ENCODE measurements around the gene NAA25. TPM values are rescaled to one million over a fixed set of nuclear protein-coding genes. Genes with fewer than 3 reads are reported as not detected.

NAA25 gene
- total and polyA plus RNA-seq, 2 of the 4 experiments (the other 2 are of a cell fraction): 10.3 to 25.5 TPM

DNA sequence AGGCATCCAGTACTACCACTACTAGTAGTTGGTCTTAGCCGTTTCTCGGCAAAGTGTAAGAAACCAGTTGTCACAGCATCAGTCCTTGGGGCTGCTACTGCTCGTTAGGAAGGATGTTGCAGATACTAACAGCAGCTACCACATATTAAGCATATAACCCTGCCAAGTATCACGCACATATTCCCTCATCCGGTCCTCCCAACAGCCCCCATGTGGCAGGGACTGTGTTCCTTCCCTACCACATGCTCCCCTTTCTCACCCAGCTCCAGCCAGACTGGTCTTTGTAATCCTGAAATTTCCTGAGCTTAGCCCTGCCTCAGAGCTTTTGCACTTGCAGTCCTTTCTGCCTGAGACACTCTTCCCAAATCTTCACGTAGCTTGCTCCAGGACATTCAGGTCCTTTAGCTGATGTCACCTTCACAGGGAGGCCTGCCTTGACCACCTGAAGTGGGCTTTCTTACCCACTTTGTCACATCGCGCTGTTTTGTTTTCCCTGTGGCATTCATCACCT is 87.6 kb downstream of the NAA25 start:
- Histone ChIP-seq H4K5ac (ENCODE audit: low read depth, low read length) (0 out of 2 replicates have a peak overlapping the region, but pooled peaks have one; percentile 1), H3K27me3 (ENCODE audit: control insufficient read depth, insufficient read depth, low read length) (no peaks in the 10 kb centered on the region), H3K18ac (ENCODE audit: low read depth, low read length) (no peak overlapping the region), H2AK9ac (replicated peaks; ENCODE audit: low read depth, low read length, poor library complexity) (no peak overlapping the region), H2BK15ac (ENCODE audit: low read depth, low read length) (no peak overlapping the region), H3K79me1 (ENCODE audit: low read depth in 1 of 2, low read length in 2 of 2) (peaks cover 26 to 62% of the 10 kb centered on the region in 2 experiments), H2BK20ac (ENCODE audit: low read depth, low read length) (no peak overlapping the region), H3K36me3 (ENCODE audit: control insufficient read depth, insufficient read depth, low read length) (peaks cover 30% of the 10 kb centered on the region), H3K4me1 (ENCODE audit: control insufficient read depth, insufficient read depth, low read length) (peaks cover 9% of the 10 kb centered on the region), H3K4me2 (ENCODE audit: low read depth, low read length) (no peak overlapping the region), H4K20me1 (ENCODE audit: insufficient read depth, low read length) (peaks cover 37% of the 10 kb centered on the region; the same call in 1 of the 2 replicates), H2AK5ac (ENCODE audit: low read depth, low read length) (no peak overlapping the region), H3K27ac (ENCODE audit: insufficient read depth, low read length) (no peak overlapping the region), H3K56ac (ENCODE audit: extremely low read depth, insufficient read depth, low read length) (no peak overlapping the region), H2AFZ (replicated peaks; ENCODE audit: low read length, poor library complexity) (no peak overlapping the region), H3K9ac (ENCODE audit: low read depth, low read length) (no peak overlapping the region), H2BK5ac (ENCODE audit: low read depth, low read length, poor library complexity, severe bottlenecking) (no peak overlapping the region), H2BK120ac (ENCODE audit: low read depth, low read length) (no peak overlapping the region), H4K8ac (ENCODE audit: low read depth in 2 of 2, low read length in 2 of 2) (no peak overlapping the region), H3K9me1 (ENCODE audit: insufficient read depth, low read length) (peaks cover 25% of the 10 kb centered on the region), H3K23ac (ENCODE audit: low read depth, low read length) (0 out of 2 replicates have a peak overlapping the region, but pooled peaks have one; percentile 19), H3K4me3 (ENCODE audit: insufficient read depth, low read depth, low read length) (no peak overlapping the region), H3K9me3 (ENCODE audit: control insufficient read depth, insufficient read depth, low read length) (no peaks in the 10 kb centered on the region), H3K4ac (ENCODE audit: low read depth, low read length) (no peak overlapping the region; the same call in 1 of the 2 replicates), H3K14ac (replicated peaks; ENCODE audit: low read depth, low read length) (no peak overlapping the region), H4K91ac (ENCODE audit: insufficient read depth, low read depth, low read length) (no peak overlapping the region)
- ChIA-PET POLR2A (ENCODE audit: unreplicated experiment) (no interaction called here), CTCF (no interaction called here)
- TF ChIP-seq RAD21 (IDR thresholded peaks at IDR 0.05; ENCODE audit: low read length) (no peak), CEBPB (IDR thresholded peaks at IDR 0.05; ENCODE audit: low read depth, low read length) (no peak), NFE2L2 (IDR thresholded peaks at IDR 0.05; ENCODE audit: low read depth, low read length) (no peak), FOS (IDR thresholded peaks at IDR 0.05; ENCODE audit: low read depth, low read length) (no peak), RCOR1 (IDR thresholded peaks at IDR 0.05; ENCODE audit: insufficient replicate concordance, low read length) (no peak), MAZ (IDR thresholded peaks at IDR 0.05; ENCODE audit: borderline replicate concordance, low read depth, low read length) (no peak), MAFK (IDR thresholded peaks at IDR 0.05; ENCODE audit: low read depth, low read length) (no peak), SMC3 (IDR thresholded peaks at IDR 0.05; ENCODE audit: low read depth, low read length) (no peak), BHLHE40 (IDR thresholded peaks at IDR 0.05; ENCODE audit: low read depth, low read length) (no peak), POLR2A (IDR thresholded peaks at IDR 0.05; ENCODE audit: low read depth, low read length) (no peak), MXI1 (IDR thresholded peaks at IDR 0.05; ENCODE audit: borderline replicate concordance, low read depth, low read length) (no peak), CHD1 (IDR thresholded peaks at IDR 0.05; ENCODE audit: low read depth, low read length) (no peak), RFX5 (IDR thresholded peaks at IDR 0.05; ENCODE audit: low read depth, low read length) (no peak)
- TF ChIP-seq, protein P1, sequence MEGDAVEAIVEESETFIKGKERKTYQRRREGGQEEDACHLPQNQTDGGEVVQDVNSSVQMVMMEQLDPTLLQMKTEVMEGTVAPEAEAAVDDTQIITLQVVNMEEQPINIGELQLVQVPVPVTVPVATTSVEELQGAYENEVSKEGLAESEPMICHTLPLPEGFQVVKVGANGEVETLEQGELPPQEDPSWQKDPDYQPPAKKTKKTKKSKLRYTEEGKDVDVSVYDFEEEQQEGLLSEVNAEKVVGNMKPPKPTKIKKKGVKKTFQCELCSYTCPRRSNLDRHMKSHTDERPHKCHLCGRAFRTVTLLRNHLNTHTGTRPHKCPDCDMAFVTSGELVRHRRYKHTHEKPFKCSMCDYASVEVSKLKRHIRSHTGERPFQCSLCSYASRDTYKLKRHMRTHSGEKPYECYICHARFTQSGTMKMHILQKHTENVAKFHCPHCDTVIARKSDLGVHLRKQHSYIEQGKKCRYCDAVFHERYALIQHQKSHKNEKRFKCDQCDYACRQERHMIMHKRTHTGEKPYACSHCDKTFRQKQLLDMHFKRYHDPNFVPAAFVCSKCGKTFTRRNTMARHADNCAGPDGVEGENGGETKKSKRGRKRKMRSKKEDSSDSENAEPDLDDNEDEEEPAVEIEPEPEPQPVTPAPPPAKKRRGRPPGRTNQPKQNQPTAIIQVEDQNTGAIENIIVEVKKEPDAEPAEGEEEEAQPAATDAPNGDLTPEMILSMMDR (conservative IDR thresholded peaks at IDR 0.05; ENCODE audit: low read depth, low read length): no peak
- TF ChIP-seq, protein P2, sequence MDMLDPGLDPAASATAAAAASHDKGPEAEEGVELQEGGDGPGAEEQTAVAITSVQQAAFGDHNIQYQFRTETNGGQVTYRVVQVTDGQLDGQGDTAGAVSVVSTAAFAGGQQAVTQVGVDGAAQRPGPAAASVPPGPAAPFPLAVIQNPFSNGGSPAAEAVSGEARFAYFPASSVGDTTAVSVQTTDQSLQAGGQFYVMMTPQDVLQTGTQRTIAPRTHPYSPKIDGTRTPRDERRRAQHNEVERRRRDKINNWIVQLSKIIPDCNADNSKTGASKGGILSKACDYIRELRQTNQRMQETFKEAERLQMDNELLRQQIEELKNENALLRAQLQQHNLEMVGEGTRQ (IDR thresholded peaks at IDR 0.05; ENCODE audit: low read depth, low read length): no peak
- TF ChIP-seq, protein P3, sequence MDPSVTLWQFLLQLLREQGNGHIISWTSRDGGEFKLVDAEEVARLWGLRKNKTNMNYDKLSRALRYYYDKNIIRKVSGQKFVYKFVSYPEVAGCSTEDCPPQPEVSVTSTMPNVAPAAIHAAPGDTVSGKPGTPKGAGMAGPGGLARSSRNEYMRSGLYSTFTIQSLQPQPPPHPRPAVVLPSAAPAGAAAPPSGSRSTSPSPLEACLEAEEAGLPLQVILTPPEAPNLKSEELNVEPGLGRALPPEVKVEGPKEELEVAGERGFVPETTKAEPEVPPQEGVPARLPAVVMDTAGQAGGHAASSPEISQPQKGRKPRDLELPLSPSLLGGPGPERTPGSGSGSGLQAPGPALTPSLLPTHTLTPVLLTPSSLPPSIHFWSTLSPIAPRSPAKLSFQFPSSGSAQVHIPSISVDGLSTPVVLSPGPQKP (IDR thresholded peaks at IDR 0.05; ENCODE audit: borderline replicate concordance, low read depth, low read length): no peak
- 91% methylated on average over 5 of the region's 8 CpGs; no CpG with 5 or more reads in 1 of the 2 experiments for WGBS, 2 experiments (ENCODE audit: extremely low coverage in 2 of 2, insufficient read length in 1 of 2)
- in situ Hi-C loops (cut with MboI; ENCODE audit: low sequenced_read_pairs) (no loop called here), dilution Hi-C loops (cut with HindIII; ENCODE audit: low sequenced_read_pairs, unreplicated experiment) (no loop called here), intact Hi-C loops (cut with micrococcal nuclease) (no loop called here)
- BruUV-seq (replicated peaks): no TSS peak
- ATAC-seq (ENCODE audit: low read depth) (no peak), DNase-seq (no peak)

Measured in IMR-90 (cell line).